GM13976 (cell line): ENCODE results near the gene BCAT1.
A peak's percentile ranks its signal among the peaks of the same experiment; 100 is the strongest.

Experiments used
- DNase-seq: peaks from one replicate; pipeline ENCODE4 v3.0.0; 2012; ENCODE audit warnings: low spot score
- in situ Hi-C: fragments of 300-500 bp; cut with MboI; formaldehyde crosslinking; loops from one replicate; pipeline ENCODE4 v1.12.0; 2022; ENCODE audit warnings: low sequenced_read_pairs, mixed read lengths, inconsistent platforms; ENCODE audit not compliant: unreplicated experiment
- TF ChIP-seq, protein P1 (sequence below): IDR thresholded peaks from 2 replicates; pipeline ENCODE4 v1.5.1; 2012; ENCODE audit warnings: borderline replicate concordance, mild to moderate bottlenecking; ENCODE audit not compliant: insufficient read depth; ENCODE audit errors: extremely low read depth, missing control alignments, control extremely low read depth

Gene BCAT1

DNA sequence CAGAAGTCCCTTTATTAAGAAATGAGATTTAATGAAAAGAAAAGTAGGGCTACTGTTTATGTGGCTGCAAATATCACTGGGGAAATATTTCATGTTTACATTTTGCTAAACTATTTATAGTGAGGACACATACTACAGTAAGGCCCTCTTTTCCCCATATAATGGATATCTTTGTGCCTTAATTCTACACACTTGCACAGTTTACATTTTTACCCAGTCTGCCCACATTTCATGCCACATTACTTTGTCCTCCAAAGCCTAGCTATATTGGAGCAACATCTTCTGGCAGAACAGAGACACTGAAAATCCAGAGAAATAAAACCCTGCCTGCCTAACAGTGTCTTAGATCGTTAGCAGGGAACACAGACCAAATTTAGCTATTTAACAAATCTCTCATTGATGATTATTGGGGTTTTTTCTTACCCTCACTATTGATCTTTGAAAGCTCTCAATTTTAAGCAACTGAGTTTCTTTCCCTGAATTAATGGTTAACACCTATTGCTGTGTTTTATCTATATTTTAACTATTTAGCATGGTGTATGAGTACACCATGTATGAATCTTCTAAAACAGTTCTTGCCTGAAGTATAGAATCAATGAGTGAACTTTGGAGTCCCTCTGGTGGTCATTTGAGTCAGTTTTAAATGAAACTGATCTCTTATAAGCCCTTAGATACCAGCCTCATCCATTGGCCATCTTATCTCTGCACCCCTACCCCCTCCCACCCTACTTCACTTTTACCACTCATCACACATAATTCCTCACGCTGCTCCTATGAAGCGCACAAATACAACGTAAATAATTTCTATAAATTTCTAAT, 170.2 kb downstream of the BCAT1 start:
- in situ Hi-C loops: no loop called here
- TF ChIP-seq, protein P1, sequence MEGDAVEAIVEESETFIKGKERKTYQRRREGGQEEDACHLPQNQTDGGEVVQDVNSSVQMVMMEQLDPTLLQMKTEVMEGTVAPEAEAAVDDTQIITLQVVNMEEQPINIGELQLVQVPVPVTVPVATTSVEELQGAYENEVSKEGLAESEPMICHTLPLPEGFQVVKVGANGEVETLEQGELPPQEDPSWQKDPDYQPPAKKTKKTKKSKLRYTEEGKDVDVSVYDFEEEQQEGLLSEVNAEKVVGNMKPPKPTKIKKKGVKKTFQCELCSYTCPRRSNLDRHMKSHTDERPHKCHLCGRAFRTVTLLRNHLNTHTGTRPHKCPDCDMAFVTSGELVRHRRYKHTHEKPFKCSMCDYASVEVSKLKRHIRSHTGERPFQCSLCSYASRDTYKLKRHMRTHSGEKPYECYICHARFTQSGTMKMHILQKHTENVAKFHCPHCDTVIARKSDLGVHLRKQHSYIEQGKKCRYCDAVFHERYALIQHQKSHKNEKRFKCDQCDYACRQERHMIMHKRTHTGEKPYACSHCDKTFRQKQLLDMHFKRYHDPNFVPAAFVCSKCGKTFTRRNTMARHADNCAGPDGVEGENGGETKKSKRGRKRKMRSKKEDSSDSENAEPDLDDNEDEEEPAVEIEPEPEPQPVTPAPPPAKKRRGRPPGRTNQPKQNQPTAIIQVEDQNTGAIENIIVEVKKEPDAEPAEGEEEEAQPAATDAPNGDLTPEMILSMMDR: peak; percentile 37
- peak; percentile 30 for DNase-seq

DNA sequence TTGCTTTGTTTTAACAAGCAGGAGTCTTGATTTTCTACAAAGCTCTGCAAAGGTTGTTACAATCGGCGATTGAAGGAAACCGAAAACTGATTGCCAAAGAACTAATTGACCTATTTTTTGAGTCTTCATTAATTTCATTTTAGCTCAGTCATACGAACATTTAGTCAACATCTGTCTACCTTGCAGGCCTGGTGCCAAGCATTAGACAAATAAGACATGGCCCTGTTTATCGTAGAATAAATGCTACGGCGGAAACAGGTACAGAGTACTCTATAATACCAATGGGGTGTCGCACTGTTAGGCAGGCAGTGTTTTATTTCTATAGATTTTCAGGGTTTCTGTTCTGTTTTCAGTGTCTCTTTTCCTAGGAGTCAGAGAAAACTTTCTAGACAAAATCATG, 171.5 kb downstream of the BCAT1 start:
- TF ChIP-seq, protein P1: no peak
- DNase-seq: no peak
- in situ Hi-C loops: no loop called here

DNA sequence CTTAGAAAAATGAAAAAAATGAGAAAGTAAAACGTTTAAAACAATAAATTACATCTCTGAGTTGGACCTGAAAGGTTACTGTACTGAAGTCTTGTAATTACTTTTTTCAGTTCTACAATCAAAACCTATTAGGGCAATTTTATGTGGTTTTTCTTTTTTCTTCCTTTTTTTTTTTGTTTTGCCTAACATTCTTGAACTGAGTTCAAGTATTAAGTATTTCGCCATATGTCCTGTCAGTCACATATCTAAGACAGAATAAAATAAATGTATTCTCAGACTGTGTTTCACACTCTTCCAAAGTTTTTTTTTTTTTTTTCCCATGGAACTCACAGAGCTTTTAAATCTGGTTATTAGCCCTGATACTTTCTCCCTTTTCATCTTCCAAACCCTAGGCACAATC, 172.0 kb downstream of the BCAT1 start:
- in situ Hi-C loops: no loop called here
- DNase-seq: no peak
- TF ChIP-seq, protein P1: no peak

DNA sequence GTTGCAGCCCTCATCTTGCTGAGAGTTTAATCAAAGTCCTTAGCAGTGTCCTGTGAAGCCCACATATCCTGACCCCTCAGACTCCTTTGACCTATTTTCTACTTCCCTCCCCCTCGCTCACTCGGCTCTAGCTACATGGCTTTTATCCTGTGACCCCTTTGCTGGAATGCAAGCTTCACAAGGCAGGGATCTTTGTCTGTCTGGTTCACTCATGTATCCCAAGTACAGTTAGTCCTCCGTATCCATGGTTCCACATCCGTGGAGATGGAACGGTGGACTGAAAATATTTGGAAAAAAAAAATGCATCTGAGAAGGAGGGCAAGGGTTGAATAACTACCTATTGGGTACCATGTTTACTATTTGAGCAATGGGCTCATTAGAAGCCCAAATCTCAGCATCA, 173.8 kb downstream of the BCAT1 start:
- in situ Hi-C loops: no loop called here
- DNase-seq: no peak
- TF ChIP-seq, protein P1: no peak

DNA sequence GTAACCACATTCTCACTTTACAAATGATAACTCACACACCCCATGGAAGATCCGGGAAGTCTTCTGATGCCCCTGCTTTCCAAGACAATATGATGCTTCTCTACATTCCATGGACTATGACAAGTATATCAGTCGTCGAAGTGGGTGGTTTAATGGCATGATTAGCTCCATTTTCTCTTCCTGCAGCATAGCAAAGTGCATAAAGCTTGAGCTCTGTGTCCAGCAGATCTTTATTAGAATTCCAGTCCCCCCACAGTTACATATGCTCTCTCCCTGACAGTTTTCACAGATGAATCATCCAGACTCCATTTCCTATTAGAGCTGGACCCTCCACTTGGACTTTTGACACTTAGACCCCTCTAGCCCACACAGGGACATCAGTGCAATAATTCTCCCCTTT, 174.9 kb downstream of the BCAT1 start:
- in situ Hi-C loops: loop anchor here (25.0 kb wide), 1 partner anchor 1562 kb away; no protein-coding TSS in a partner anchor
- no peak for DNase-seq
- TF ChIP-seq, protein P1: no peak

DNA sequence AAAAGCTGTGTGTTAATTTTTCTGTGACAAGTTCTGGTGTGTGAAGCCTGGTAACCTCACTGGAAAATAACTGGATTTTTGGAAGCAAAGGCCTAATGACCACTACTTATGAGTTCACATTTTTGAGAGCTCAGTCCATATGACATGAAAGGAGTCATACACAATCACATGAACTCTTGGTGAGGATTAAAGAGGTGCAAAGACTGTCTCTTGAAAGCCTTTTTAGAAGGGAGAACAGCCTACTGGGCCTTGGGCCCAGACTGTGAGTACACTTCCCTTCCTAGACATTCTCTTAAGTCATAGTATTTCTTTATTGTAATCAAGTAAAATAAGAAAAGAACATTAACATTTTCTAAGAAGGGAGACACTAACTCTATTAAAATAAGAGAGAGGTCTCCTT, 176.1 kb downstream of the BCAT1 start:
- DNase-seq: no peak
- in situ Hi-C loops: loop anchor here (25.0 kb wide), 1 partner anchor 1561 kb away; no protein-coding TSS in a partner anchor
- TF ChIP-seq, protein P1: no peak

DNA sequence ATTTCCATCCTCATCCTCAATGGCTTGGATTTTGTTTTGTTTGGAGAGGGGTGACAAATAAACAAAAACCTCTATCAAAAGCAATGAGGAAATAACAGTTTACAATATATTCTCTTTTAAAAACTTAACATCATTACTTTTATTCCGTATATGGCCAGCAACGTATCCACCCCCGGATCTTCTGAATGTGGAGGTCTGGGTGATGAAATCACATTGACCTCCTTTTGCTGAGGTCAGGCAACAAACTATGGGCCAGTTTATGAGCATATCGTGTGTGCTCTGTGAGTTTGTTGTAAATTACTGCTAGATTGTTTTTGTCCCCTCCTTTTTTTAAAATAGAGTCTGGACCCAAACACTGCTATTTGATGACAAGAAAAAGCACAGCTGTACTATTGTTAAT, 178.1 kb downstream of the BCAT1 start:
- TF ChIP-seq, protein P1: no peak
- no peak for DNase-seq
- in situ Hi-C loops: loop anchor here (25.0 kb wide), 1 partner anchor 1559 kb away; no protein-coding TSS in a partner anchor
